Measurements from ENCODE around the gene SPTBN5.

The SPTBN5 gene

GRCh38 chr15:41903782-41904181 lies 9.9 kb upstream of the SPTBN5 start:
- no peak for ATAC-seq

GRCh38 chr15:41901431-41901830 lies 7.6 kb upstream of the SPTBN5 start:
- ATAC-seq, result no peak

DNA sequence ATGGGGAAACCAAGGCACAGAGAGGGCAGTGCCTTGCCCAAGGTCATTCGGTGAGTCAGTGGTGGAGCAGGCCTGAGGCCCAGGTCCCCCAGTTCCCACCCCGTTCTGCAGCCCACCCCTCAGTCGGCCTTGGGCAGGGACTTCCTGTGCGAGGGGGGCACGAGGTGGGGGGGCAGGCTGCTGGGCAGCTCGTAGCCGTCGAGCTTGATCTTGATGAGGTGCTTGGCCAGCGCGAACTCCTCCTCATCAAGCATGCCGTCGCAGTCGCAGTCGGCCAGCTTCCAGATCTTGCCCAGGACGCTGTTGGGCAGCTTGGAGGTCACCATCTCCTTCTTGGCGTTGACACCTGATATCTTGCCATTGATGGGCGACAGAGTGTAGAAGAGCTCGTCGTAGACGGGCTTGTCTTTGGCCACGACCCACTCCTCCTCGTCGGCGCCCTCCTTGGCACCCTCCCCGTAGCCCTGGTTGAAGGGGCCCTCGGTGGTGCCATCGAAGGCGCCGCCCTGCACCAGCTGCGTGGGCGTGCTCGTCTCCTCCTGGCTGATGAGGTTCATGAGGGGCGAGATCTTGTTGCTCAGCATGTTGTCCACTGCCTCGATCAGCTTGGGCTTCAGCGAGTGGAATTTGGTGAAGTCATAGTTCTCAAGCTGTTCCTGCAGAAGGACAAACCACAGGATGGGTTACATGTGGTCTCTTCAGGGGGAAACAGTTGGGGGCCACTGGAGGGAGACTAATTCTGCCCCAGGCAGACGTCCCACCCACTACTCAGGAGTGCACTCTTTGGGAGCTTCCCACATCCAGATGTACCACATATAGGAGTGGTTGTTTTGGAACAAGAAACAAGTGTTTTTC lies 6.9 kb upstream of the SPTBN5 start:
- ATAC-seq, result no peak

DNA sequence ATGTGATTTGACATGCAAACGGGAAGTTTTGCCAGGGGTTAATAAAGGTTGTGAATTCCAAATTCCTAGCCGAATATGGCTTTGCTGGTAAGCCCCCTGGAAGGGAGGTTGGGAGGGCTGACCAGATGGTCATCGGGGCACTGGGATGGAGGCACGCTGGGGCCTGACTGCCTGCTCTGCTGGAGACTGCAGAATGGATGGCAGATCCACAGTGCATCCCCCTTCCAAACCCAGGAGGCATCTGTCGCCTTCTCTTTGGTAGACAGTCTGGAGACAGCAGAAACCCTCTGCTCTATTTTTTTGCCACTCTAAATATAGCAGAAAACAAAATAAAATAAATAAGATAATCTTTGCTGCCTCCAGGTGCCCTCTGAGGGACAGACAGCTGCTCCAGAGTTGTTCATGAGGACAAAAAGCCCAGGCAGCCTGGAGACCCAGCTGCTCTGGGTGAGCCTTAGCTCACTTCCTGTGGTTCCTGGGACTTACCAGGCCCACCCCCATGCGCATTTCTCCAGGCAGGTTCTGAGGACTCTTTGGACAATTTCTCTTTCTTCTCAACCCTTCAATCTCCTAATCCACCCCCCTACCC lies 6.1 kb upstream of the SPTBN5 start:
- no peak for ATAC-seq

GRCh38 chr15:41897363-41897799 lies 3.5 kb upstream of the SPTBN5 start:
- no peak for ATAC-seq

DNA sequence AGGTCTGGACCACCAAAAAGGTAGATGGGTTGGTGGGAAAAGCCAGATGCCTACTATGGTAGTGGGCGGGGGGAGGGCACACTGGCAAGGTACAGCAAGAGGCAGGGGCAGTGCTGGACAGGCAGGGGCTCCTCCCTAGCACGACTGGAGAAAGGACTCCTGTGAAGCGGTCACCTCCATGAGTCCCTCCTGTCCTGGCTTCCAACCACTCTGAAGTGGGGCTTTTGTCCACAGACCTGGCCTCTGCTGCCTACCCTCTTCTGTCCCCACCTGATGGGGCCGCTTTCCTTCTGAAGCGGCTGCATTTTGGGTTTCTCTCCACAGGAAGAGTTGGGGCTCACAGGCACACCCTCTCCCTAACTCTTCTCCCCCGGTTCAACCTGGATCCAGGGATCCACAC lies 2.7 kb upstream of the SPTBN5 start:
- no peak for ATAC-seq

DNA sequence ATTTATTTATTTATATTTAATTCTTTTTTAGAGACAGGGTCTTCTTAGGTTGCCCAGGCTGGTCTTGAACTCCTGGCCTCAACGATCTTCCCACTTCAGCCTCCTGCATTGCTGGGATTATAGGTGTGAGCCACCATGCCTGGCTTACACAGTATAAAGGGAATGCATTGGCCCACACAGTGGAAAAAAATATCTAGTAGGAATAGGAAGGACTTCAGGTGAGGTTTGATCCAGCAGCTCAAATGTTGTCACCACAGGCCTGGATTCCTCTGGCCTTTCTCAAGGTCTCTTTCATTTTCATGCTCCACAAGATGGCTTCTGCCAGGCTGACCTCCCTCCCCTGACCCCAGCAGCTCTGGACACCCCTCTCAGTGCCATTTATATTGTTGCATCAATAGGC lies 2.1 kb upstream of the SPTBN5 start:
- ATAC-seq, result no peak

GRCh38 chr15:41895491-41895890 lies 1.6 kb upstream of the SPTBN5 start:
- ATAC-seq, result no peak

GRCh38 chr15:41894791-41895463 lies 1.1 kb upstream of the SPTBN5 start:
- ATAC-seq, result peak; percentile 98

DNA sequence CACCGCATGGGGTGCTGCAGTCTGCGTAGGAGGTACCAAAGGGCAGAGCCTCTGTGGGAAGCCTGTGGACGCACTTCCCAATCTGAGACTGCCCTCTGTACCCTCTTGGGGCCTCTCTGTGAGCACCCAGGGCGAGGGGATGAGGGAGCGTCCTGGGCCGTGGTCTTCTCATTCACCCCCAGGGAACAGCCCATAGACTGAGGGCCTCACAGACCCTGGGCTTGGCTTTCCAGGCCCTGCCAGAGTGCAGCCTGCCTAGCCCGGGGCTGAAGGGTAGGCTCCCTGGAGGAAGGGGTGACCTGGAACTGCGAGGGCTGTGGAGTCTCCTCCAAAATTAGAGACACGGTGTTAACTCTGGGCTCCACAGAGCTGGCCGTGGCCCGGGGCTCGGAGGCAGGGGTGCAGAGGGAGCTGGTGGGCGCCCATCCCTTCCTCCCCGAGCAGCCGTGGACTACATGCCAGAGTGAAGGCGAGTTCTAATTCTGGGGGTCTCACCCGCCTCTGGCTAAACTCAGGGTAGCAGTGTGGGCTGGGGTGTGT lies 468 bp upstream of the SPTBN5 start:
- no peak for ATAC-seq

DNA sequence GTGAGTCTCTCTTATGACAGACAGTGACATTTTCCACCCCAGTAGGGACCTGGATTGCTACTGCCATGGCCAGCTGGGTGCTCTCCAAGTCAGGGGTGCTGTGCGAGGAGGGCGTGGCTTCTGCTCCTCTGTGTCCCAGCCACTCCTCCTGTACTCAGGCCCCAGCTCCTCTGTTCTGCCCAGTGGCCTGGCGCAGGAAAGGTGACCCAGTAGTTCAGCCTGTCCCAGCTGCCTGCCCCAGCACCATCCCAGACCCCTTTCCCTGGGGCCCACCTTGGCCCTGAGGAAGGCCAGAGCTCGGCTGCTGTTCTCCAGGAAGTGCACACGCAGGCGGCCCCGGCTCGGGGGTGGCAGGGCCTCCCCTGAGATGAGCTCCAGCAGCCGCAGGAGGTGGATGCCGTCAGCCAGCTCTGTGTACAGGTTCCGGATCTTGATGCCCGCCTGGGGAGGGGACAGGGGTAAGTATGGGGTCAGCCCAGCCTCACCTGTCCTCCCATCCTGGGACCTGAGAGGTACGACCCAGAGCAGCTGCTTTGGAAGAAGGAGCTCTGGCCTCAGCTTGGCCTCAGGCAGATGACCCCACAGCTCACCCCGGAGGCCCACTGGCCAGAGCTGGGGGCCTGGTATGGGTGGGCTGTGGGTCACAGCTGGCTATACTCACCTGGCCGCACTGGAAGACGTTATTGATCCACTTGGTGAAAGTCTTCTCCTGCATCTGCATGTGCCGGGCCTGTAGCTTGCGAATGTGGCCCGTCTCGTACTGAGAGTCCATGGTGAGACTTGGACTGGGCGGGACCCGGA lies 1.0 kb downstream of the SPTBN5 start:
- no peak for ATAC-seq

DNA sequence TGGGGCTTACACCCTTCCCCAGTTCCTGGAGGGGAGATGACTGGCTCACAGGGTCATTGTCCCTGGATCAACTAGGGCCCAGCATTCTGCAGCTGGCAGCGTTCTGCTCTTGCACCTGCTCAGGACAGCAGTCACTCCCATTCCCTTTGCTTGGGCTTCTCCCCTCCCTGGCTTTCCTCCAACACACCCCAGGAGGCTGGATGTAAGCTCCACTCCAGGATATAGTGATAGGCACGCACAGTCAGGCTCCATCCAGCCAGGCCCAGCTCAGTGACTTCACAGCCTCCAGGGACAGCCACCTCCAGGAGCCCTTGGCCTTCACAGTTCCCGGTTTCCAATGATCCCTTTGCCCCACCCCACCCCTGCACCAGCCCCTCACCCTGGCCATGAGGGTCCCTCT lies 1.9 kb downstream of the SPTBN5 start:
- ATAC-seq, result no peak

DNA sequence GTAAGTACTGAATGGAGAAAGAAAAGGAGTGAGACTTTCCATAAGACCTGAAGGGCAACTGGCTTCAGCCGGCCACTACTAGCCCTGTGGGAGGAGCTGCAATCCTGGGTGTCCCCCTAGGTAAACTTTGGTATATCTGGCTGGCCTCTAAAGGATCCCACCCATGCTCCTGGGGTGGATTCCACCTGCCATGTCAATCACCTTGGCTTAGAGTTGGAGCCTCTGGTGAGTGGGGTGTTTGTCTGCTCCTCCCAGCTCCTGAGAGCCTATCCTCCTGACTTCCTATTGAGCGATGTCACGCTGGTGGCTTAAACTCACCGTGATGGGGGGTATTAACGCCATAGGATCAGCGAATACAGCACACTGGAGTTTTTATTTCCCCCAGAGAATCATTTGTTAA lies 2.6 kb downstream of the SPTBN5 start:
- ATAC-seq, result no peak

- no peak for ATAC-seq
These were observed 3.7 kb downstream of the SPTBN5 start for GRCh38 chr15:41890050-41890690.

- no peak for ATAC-seq
These were observed 5.1 kb downstream of the SPTBN5 start for GRCh38 chr15:41888662-41889253.

DNA sequence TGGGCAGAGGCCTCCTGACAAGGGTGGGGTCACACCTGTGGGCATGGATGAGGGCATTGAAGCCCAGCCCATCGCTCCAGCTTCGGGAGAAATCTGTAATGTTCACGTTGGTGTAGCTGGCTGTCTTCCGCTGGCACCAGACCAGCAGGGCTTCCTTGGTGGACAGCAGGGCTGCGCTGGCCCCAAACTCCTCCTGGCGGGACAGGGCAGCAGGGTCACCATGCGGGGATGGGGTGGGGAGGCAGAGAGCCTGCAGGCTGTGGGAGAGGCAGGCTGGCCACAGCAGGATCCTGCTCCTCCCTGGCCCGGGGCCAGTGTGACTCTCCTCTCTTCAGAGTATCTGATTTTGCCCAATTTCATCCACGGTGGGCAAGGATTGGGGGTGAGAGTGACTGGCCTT lies 6.0 kb downstream of the SPTBN5 start:
- ATAC-seq, result no peak

- no peak for ATAC-seq
These were observed 6.7 kb downstream of the SPTBN5 start for GRCh38 chr15:41887161-41887560.

GRCh38 chr15:41886741-41887140 lies 7.1 kb downstream of the SPTBN5 start:
- no peak for ATAC-seq

DNA sequence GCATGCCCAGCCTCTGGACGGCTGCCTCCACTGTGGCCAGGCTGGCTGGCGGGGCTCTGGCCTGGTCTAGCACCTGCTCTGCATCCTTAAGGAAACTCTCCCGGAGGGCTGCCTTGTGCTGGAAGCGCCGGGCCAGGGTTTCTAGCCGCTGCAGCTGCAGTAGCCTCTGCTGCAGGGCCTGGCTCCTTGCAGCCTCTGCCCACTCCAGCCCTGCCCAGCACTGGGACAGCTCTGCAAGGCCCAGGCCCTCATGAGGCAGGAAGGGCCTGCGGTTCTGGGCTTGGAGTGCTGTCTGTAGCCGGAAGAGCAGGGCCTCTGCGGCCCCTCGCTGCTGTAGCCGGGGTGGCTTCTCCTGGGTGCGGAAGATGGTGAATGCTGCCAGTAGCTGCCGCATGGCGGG lies 8.0 kb downstream of the SPTBN5 start:
- no peak for ATAC-seq

DNA sequence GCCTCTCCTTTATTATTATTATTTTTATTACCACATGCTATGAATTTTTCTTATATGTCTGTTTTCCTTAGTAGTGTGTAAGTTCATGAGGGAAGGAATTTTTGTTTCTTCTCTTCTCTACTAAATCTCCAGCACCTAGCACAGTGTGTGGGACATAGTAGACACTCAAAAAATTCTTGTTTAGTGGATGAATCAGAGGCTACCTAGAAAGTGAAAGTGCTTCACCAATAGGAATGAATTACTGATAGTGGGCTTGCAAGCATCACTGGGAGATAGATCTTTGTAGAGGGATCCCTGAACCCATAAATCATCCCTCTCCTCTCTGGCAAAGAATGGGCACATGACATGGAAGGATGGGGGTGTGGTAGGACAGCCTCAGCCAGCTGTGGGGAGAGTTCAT lies 8.5 kb downstream of the SPTBN5 start:
- no peak for ATAC-seq

GRCh38 chr15:41884458-41884857 lies 9.4 kb downstream of the SPTBN5 start:
- no peak for ATAC-seq

- ATAC-seq, result no peak
These were observed 10.4 kb downstream of the SPTBN5 start for GRCh38 chr15:41883484-41883825.
